GM19438 (cell line): Measurements from ENCODE around the gene PTX4.
"Not testable (repeated sequence)": the region's sequence is repeated elsewhere in the genome, so short reads cannot be mapped to it uniquely, and the experiment has no call there.

ENCODE experiments used
- ATAC-seq: cut with Tn5 transposase; IDR thresholded peaks from one replicate; pipeline ENCODE4 v1.9.1; 2021; ENCODE audit warnings: low read depth; ENCODE audit not compliant: unreplicated experiment

The PTX4 gene

DNA sequence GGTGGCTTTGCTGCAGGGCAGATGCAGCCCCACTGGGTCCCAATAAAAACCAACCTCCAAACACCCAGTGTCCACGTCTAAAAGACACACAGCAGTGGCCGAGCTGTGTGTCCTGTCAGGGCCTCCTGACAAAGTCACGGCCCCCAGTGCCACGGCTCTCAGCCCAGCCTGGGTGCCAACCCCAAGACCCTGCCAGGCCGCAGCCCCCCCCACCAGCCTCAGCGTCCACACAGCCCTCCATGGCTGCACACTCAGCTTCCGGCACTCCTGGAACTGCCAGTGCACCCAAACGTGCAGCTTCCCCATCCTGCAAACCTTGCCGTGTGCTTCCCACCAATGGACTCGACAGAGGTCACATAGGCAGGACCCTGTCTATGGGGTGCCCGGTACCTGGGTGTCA lies 40.8 kb downstream of the PTX4 start:
- no peak for ATAC-seq

DNA sequence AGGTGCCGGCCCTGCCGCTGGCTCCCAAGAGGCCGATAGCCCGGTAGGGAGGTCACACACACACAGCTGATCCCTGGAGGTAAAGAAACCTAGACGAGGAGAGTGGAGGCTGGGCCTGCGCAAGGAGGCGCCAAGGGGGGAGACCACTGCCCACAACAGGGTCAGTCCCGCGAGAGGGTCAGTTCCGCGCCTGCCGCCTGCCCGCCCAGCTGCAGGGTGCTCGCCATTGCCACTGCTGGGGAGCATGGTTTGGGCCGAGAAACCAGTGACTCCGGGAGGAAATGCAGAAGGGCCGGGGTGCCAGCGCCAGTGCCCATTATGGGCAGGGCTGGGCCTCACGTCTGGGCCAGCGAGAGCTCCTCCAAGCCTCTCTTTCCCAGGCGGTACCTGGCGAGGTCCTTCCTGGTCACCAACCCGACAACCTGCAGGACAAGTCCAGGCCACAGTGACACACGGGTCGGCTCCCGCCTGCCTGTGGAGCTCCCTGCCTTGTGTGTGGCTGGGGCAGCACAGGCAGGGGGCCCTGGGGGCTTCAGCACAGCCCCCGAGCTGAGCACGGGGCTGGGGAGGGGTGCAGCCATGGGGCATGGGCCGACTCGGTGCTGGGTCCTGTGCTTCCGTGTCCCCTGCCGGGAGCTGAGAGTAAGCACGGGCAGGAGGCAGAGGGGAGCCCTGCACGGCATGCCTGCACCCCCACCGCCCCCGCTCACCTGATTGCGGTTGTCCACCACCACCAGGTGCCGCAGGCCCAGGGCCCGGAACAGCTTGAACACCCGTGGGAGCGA lies 42.3 kb downstream of the PTX4 start:
- no peak for ATAC-seq

DNA sequence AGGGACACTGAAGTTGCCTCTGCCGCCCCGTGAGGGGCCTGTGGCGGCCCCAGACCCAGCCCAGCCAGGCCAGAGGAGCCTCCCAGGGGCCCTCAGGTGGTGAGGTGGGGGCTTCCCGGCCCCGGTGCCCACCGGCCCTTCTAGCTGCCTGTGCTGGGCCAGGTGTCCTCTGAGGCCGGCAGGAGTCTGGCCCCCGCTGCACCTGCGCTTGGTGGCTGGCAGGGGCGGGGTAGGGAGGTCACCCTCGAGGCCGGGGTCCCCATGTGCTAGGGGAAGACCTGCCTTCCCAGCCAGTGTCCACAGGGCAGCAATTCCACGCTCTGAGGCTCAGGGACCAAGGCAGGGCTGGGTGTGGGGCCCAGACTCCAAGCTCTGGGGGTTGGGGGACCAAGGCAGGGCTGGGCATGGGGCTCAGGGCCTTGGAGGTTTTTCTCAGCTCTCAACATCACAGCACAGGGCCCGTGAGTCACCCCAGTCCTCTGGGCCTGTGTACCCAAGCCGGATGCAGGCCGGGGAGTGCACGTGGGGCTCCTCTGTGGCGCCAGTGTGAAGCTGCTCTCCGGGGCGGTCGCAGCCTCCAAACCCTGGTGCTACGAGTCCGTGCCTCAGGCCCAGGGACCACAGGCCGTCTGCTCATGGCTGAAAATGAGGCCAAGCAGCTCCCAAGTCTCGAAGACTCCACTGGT lies 43.1 kb downstream of the PTX4 start:
- ATAC-seq: no peak

DNA sequence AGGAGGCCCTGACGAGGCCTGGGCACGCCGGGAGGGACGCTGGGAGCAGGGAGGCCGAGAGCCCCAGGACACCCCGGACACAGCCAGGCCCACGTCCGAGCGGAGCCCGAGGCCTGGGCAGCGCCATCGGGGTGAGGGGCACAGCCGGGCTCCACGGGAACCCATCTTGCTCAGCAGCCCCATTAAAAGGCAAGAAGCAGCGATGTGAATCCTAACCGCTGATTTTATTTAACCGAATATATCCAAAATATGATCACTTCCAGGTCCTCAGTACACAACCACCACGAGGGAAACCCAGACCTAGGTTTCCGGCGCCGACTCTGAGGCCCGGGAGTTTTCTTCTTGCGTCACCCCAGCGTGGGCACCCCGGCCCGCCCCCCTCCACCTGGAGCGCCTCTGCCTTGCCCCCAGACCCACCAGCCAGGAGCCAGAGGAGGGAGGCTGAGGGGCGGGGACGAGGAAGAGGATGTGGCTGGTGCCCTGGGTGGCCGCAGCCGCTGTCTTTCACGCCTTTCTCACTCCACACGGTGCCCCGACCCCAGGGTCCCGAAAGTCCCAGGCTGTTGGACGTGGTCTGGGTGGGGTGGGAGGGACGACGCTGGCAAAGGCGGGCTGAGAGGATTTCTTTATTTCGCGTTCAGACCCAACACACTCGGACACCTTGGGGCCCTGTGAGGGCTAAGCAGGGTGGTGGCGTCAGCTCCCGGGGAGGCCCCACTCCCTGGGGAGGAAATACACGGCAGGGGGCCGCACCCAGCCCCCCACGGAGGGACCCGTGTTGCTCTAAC lies 43.8 kb downstream of the PTX4 start:
- ATAC-seq: no peak

DNA sequence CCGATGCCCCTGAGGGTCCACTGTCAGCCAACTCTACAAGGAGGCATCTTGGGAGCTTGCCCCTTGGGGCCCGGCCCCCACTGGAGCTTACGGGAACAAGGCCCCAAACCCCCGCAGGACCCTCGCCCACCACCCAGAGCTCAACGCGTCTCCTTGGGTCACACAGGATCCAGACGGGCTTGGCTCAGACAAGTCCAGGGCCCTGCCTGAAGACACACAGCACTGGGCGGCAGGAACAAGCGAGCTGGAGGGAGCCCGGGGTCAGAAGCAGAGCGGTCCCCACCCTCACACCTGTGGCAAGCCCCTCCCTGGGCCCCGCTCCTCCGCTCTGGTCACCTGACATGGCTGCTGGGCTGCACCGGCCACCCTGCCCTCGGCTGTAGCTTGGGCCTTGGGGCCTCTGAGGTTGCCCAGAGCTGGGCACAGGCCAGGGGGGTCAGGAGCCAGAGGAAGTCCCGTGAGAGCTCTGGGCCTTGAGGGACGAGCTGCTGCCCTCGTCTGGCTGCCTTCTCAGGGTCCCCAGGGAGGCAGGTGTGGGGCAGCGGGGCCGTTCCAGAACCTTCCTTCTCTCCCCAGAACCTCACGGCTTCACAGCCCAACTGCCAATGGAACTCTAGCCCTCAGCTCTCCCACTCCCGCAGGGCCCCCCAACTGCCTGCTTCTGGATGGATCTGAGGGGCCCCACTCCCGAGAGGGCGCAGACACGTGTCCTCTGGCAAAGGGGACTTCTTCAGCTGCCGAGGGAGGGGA lies 44.6 kb downstream of the PTX4 start, which contains the start of gene CCDC154:
CCDC154 (minus strand) TSS at position 577 of the 750 bp plus-strand sequence; CDS start at position 343, 234 bp downstream.
- no peak for ATAC-seq

DNA sequence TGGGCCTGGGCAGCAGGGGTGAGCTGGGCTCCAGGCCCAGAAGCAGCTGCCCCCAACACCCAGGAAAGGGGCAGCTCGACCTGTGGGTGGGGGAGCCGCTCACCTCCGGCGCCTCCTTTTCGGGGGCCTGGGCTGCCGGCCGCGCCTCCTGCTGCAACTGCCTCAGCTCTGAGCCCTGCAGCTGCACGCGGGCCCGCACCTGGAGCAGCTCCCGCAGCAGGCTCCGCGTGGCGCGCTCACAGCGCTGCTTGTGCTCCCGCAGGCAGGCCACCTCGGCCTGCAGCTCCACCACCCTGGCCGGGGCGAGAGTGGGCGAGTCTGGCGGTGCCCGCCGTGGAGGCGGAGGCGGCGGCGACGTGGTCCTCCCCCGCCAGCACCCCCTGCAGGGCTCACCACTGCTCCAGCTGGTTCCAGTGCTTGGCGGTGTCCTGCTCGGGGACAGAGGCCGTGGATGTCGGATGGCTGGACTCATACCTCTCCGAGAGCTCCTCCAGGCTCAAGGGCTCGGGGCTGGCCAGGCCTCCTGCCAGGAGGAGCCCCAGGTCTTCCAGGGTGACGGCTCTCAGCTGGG lies 45.3 kb downstream of the PTX4 start:
- no peak for ATAC-seq

DNA sequence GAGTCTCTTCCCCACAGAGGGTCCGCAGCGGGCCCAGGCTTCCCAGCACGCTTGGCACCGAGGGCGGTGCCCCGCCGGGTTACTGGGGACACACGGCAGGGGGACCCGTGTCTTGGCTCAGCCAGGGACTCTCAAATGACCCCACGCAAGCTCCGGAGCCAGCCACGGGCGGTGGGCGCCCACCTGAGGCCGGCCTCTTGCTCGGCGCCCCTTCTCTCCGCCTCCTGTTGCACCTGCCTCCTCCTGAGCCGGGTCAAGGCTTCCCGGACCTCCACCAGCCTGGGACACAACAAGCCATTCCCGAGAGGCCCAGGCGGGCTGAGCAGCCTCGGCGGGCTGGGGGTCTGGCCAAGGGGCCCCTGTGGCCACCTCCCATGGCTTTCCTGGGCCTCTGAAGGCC lies 46.0 kb downstream of the PTX4 start:
- no peak for ATAC-seq

DNA sequence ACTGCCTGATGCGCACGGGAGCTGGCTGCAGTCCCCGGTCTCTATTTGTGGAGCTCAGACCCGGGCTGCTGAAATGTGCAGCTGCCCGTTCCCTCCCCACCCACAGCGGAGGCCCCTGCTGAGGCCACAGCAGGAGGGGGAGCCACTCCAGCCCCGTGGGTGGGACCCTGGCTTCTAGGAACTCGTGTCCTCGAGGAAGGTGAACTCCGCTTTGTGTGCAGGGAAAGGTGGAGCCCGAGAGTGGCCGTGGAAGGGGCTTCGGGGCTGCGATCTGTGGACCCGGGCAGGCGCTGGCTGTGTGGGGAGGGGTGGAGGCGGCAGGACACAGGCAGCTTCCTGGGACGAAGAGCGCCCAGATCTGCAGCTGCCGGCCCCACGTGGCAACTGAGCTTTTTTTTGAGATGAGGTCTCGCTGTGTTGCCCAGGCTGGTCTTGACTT lies 47.3 kb downstream of the PTX4 start:
- ATAC-seq: no peak

DNA sequence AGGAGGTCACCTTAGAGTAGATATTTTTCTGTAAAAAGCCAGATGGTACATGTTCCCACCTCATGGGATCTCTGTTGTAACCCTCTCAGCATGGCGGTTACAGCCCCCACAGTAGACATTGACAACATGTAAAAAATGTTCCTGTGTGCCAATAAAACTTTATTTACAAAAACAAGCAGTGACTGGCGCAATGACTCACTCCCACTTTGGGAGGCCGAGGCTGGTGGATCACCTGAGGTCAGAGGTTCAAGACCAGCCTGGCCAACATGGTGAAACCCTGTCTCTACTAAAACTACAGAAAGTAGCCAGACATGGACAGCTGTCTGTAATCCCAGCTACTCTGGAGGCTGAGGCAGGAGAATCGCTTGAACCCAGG lies 49.1 kb downstream of the PTX4 start:
- not testable (repeated sequence) for ATAC-seq

DNA sequence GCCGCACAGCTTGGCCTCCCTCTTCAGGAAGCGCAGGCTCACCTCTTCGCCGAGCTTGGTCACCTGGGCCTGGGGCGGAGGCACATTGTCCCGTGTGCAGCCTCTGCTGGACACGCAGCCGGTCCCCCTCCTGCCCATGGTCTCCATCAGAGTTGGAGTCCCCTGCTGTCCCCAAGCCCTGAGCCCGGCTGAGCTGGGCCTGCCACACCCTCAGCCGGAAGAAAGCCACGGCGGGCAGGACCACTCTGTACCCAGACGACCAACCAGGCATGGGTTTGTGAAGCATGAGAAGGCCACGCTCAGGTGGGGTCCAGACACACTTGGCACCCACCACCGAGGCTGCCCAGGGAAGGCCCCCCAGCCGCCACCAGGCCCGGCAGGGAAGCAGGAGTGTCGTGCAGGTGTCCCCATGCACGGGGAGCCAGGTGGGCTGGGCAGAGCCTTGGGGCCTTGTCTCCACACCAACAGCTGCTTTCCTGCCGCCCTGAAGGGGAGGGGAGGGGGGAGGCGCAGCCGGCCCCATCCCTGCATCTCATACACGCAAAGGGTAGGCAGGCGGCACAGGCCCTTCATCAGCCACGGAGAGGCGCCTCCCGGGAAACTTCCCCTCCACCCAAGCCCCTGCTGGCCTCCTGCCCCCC lies 49.6 kb downstream of the PTX4 start:
- no peak for ATAC-seq

DNA sequence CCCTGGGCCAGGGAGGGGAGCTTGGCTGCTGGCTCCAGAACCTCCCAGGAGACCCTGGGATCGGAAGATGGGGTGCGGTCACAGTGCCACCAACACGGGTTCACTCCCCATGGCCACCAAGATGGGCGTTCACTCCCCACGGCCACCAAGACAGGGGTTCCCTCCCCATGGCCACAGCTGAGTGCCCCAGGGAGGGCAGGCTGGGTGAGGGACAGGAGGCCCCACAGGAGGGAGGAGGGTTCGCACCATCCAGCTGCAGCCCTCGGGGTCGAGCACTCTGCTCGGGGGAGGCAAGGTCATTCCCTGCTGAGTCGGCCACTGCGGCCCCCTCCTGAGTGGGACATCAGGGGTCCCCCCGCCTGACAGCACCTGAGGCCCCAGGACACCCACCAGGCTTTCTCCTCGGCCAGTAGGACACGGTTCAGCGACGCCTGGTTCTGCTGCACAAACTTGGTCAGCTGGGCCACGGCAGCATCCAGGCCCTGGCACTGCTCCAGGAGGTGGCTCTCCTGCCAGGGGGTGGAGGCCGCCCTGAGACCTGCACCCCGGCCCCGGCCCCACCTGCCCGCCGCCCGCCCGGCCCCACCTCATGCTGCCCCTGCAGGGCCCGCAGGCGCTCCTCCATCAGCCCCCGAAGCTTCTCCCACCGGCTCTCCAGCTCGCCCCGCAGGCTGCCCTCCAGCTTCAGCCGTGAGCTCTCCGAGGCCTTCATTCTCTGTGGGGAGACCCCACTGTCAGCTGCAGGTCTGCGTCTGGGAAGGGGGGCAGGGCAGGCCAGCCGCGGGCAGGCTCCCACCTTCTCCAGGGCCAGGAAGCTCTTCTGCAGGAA lies 50.3 kb downstream of the PTX4 start:
- ATAC-seq: no peak

DNA sequence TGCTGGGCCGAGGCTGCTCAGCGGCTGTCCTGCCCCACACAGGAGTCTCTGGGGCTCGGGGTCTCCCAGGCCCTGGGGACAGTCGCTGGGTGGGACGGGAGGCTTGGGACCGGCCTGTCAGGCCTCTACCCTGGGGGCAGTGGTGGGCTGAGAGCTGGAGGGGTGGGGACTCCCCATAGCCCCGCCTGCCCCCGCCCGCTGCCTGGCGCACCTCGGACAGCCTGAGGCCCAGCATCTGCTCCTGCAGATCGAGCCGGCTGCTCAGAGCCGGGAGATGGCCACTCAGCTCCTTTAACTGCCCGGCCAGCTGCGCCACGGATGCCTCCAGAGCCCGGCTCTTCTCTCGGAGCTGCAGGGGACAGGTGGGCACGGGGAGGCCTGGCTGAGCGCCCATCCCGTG lies 51.1 kb downstream of the PTX4 start:
- no peak for ATAC-seq

DNA sequence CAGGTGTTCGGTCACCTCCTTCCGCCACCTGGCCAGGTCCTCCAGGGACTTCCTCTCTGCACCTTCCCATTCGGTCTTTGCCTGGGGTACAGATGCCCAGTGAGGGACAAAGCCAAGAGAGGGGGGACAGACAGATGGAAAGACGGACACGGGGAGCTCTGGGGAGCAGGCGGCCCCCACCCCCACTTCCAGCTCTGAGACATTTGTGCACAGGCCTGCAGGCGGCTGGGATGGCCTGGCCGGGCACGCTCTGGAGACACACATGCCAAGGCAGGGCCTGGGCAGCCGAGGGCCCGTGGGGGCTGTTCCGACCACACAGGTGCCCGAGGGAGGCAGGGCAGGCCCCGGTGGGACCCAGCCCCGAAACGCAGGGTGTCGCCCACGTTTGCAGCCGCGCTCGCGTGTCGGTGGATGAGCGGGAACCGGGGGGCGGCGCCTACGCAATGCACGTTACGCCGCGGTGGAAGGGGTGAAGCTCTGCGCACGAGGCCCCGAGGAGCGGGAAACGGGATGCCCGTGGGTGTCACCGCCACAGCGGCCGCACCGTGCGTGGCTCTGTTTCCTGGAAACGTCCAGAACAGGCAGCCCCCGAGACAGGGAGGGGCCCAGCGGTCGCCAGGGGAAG lies 51.9 kb downstream of the PTX4 start:
- no peak for ATAC-seq

DNA sequence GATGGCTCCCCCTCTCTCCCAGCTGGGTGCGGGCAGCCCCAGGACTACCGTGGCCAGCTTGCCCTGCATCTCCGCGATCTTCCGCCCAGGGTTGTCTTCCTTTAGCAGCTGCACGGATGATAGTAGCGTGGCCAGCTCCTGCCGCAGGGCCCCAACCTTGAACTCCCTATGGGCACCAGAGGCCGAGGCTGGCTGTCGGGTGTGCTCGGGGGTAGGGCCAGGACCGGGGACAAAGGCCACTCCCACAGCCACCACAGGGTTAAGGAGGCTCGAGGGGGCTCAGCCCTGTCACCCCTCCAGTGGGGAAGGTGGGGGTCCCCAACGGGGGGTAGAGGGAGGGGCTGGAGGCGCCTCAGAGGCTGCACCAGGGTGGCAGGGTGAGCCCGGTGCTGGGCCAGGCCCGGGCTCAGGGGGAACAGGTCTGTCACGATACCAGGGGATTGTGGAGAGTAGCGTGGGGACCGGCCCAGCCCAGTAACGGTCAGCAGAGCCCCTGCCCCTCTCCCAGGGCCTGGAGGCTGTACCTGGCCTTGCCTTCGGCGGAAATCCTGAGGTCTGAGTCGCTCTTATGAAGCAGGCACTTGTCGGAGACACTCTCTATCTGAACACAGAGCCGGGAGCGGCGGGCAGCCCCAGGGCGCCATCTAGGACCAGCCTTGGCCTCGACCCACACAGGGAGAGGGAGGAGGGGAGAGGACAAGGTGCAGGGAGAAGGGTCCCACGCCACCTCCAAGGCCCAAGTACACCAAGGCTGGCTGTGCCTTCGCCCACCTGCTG lies 52.6 kb downstream of the PTX4 start:
- no peak for ATAC-seq
